GM19238 (cell line): ENCODE data around the gene YTHDC1.

Experiments used
- DNase-seq: peaks from one replicate; pipeline ENCODE4 v3.0.0; 2011; ENCODE audit warnings: low spot score; ENCODE audit not compliant: insufficient read length

Gene YTHDC1

GRCh38 chr4:68359508-68359907 lies 9.6 kb upstream of the YTHDC1 start:
- DNase-seq, result no peak

- no peak for DNase-seq
Observed at GRCh38 chr4:68358988-68359387, 9.1 kb upstream of the YTHDC1 start.

- no peak for DNase-seq
Observed at GRCh38 chr4:68352791-68353190, 2.9 kb upstream of the YTHDC1 start.

- DNase-seq, result peak; percentile 5
Observed at GRCh38 chr4:68349279-68349648, 626 bp downstream of the YTHDC1 start.

GRCh38 chr4:68348577-68348976 lies 1.3 kb downstream of the YTHDC1 start:
- DNase-seq, result no peak

GRCh38 chr4:68347845-68348244 lies 2.0 kb downstream of the YTHDC1 start:
- DNase-seq, result no peak

- DNase-seq, result no peak
Observed at GRCh38 chr4:68346461-68346860, 3.4 kb downstream of the YTHDC1 start.

- DNase-seq, result no peak
Observed at GRCh38 chr4:68344785-68345184, 5.1 kb downstream of the YTHDC1 start.

- DNase-seq, result no peak
Observed at GRCh38 chr4:68344049-68344448, 5.8 kb downstream of the YTHDC1 start.

- no peak for DNase-seq
Observed at GRCh38 chr4:68342134-68342533, 7.8 kb downstream of the YTHDC1 start.

- no peak for DNase-seq
Observed at GRCh38 chr4:68338625-68339024, 11.3 kb downstream of the YTHDC1 start.

GRCh38 chr4:68337522-68337921 lies 12.4 kb downstream of the YTHDC1 start:
- DNase-seq, result no peak

- no peak for DNase-seq
Observed at GRCh38 chr4:68337004-68337403, 12.9 kb downstream of the YTHDC1 start.

- DNase-seq, result no peak
Observed at GRCh38 chr4:68336530-68336929, 13.4 kb downstream of the YTHDC1 start.

- DNase-seq, result no peak
Observed at GRCh38 chr4:68326141-68326540, 23.7 kb downstream of the YTHDC1 start.

- DNase-seq, result no peak
Observed at GRCh38 chr4:68324519-68325262, 25.2 kb downstream of the YTHDC1 start.

- no peak for DNase-seq
Observed at GRCh38 chr4:68319040-68319439, 30.9 kb downstream of the YTHDC1 start.

GRCh38 chr4:68316193-68316969 lies 33.5 kb downstream of the YTHDC1 start:
- DNase-seq, result no peak

GRCh38 chr4:68310651-68311247 lies 39.1 kb downstream of the YTHDC1 start:
- DNase-seq, result no peak

GRCh38 chr4:68304731-68305130 lies 45.2 kb downstream of the YTHDC1 start:
- no peak for DNase-seq

GRCh38 chr4:68299492-68300457 lies 50.1 kb downstream of the YTHDC1 start:
- no peak for DNase-seq
